DOHH2 (cell line): Measurements from ENCODE around the gene CNTN1.

Experiments used
- H3F3A ChIP-seq: fragments of 200-600 bp; sonication (generic), shearing (Covaris generic); 2 replicates; pipeline ENCODE4 v1.6.0; 2016; ENCODE audit warnings: antibody characterized with exemption, mild to moderate bottlenecking; ENCODE audit not compliant: control insufficient read depth, insufficient read depth
- H3K27ac ChIP-seq: fragments of 200-600 bp; sonication (generic); 2 replicates; pipeline ENCODE4 v1.5.1; 2014; ENCODE audit warnings: low read depth, mild to moderate bottlenecking, low read length, moderate library complexity
- H3K27me3 ChIP-seq: fragments of 200-600 bp; sonication (generic); 2 replicates; pipeline ENCODE4 v1.6.1; 2014; ENCODE audit warnings: mild to moderate bottlenecking, low read length, mixed read lengths; ENCODE audit not compliant: control insufficient read depth
- H3K36me3 ChIP-seq: fragments of 200-600 bp; sonication (generic); 2 replicates; pipeline ENCODE4 v1.6.1; 2014; ENCODE audit warnings: mild to moderate bottlenecking, low read length, moderate library complexity, mixed read lengths; ENCODE audit not compliant: control insufficient read depth
- H3K4me1 ChIP-seq: fragments of 200-600 bp; sonication (generic); 2 replicates; pipeline ENCODE4 v1.6.1; 2014; ENCODE audit warnings: mild to moderate bottlenecking, low read length, mixed read lengths; ENCODE audit not compliant: control insufficient read depth
- H3K4me2 ChIP-seq: fragments of 200-600 bp; sonication (generic); 2 replicates; pipeline ENCODE4 v1.6.0; 2014; ENCODE audit warnings: mild to moderate bottlenecking, low read length, moderate library complexity
- H3K4me3 ChIP-seq: fragments of 200-600 bp; sonication (generic); 2 replicates; pipeline ENCODE4 v1.5.1; 2014; ENCODE audit warnings: mild to moderate bottlenecking, low read length, mixed read lengths
- H3K79me2 ChIP-seq: fragments of 200-600 bp; sonication (generic); 2 replicates; pipeline ENCODE4 v1.6.1; 2014; ENCODE audit warnings: mild to moderate bottlenecking, low read length, mixed read lengths; ENCODE audit not compliant: control insufficient read depth
- H3K9me2 ChIP-seq: fragments of 200-600 bp; sonication (generic); replicated peaks from 2 replicates; pipeline ENCODE4 v1.6.1; 2014; ENCODE audit warnings: mild to moderate bottlenecking, low read length, mixed read lengths; ENCODE audit not compliant: control insufficient read depth
- H3K9me3 ChIP-seq: fragments of 200-600 bp; sonication (generic); 2 replicates; pipeline ENCODE4 v1.6.1; 2014; ENCODE audit warnings: antibody characterized with exemption, low read length, mixed read lengths; ENCODE audit not compliant: control insufficient read depth, insufficient read depth
- H4K20me1 ChIP-seq: fragments of 200-600 bp; sonication (generic); 2 replicates; pipeline ENCODE4 v1.6.0; 2014; ENCODE audit warnings: low read depth, mild to moderate bottlenecking, antibody characterized with exemption, low read length, moderate library complexity; ENCODE audit not compliant: control insufficient read depth, insufficient read depth
- CTCF ChIP-seq: fragments of 200-600 bp; sonication (generic); IDR thresholded peaks from one replicate; pipeline ENCODE4 v1.5.1; 2014; ENCODE audit warnings: antibody characterized with exemption, mild to moderate bottlenecking, low read depth, low read length; ENCODE audit not compliant: poor library complexity, severe bottlenecking
- EZH2phosphoT487 ChIP-seq: fragments of 200-600 bp; sonication (generic); IDR thresholded peaks from 2 replicates; pipeline ENCODE4 v1.6.1; 2017; ENCODE audit warnings: borderline replicate concordance, mild to moderate bottlenecking, antibody characterized with exemption, low read length, moderate library complexity, mixed read lengths

CNTN1 gene

GRCh38 chr12:40827683-40828592, 135.7 kb downstream of the CNTN1 start:
- TF ChIP-seq EZH2phosphoT487 (no peak), CTCF (no peak)
- no peaks in the 10 kb centered on the region for H3K9me2 ChIP-seq
- H3K4me1 ChIP-seq = no peaks in the 10 kb centered on the region
- H3K27me3 ChIP-seq = no peaks in the 10 kb centered on the region
- H4K20me1 ChIP-seq = no peaks in the 10 kb centered on the region
- H3F3A ChIP-seq = no peaks in the 10 kb centered on the region
- H3K79me2 ChIP-seq = no peaks in the 10 kb centered on the region
- H3K36me3 ChIP-seq = no peaks in the 10 kb centered on the region
- no peak overlapping the region for H3K4me3 ChIP-seq
- H3K27ac ChIP-seq = no peak overlapping the region
- H3K9me3 ChIP-seq = no peaks in the 10 kb centered on the region
- no peak overlapping the region for H3K4me2 ChIP-seq

GRCh38 chr12:40828593-40828990, 136.4 kb downstream of the CNTN1 start:
- H3K79me2 ChIP-seq = no peaks in the 10 kb centered on the region
- H3K36me3 ChIP-seq = no peaks in the 10 kb centered on the region
- no peaks in the 10 kb centered on the region for H3K9me2 ChIP-seq
- H3F3A ChIP-seq = no peaks in the 10 kb centered on the region
- no peaks in the 10 kb centered on the region for H3K9me3 ChIP-seq
- H3K4me2 ChIP-seq = no peak overlapping the region
- no peak overlapping the region for H3K4me3 ChIP-seq
- H3K27ac ChIP-seq = no peak overlapping the region
- no peaks in the 10 kb centered on the region for H4K20me1 ChIP-seq
- TF ChIP-seq EZH2phosphoT487 = no peak
- no peak for TF ChIP-seq CTCF
- H3K4me1 ChIP-seq = no peaks in the 10 kb centered on the region
- H3K27me3 ChIP-seq = no peaks in the 10 kb centered on the region

- H3K9me2 ChIP-seq = no peaks in the 10 kb centered on the region
- H3K9me3 ChIP-seq = no peaks in the 10 kb centered on the region
- H4K20me1 ChIP-seq = no peaks in the 10 kb centered on the region
- H3K27ac ChIP-seq = no peak overlapping the region
- no peaks in the 10 kb centered on the region for H3K4me1 ChIP-seq
- no peaks in the 10 kb centered on the region for H3K36me3 ChIP-seq
- TF ChIP-seq EZH2phosphoT487 = no peak
- no peak for TF ChIP-seq CTCF
- no peak overlapping the region for H3K4me2 ChIP-seq
- H3K4me3 ChIP-seq = no peak overlapping the region
- no peaks in the 10 kb centered on the region for H3K79me2 ChIP-seq
- H3K27me3 ChIP-seq = no peaks in the 10 kb centered on the region
- no peaks in the 10 kb centered on the region for H3F3A ChIP-seq
These were observed 137.5 kb downstream of the CNTN1 start for GRCh38 chr12:40829738-40830144.
